HG03460 (cell line): ENCODE data around the gene MEGF11.

Source experiments
- ATAC-seq: cut with Tn5 transposase; IDR thresholded peaks from one replicate; pipeline ENCODE4 v1.9.1; 2021; ENCODE audit not compliant: unreplicated experiment

The MEGF11 gene

DNA sequence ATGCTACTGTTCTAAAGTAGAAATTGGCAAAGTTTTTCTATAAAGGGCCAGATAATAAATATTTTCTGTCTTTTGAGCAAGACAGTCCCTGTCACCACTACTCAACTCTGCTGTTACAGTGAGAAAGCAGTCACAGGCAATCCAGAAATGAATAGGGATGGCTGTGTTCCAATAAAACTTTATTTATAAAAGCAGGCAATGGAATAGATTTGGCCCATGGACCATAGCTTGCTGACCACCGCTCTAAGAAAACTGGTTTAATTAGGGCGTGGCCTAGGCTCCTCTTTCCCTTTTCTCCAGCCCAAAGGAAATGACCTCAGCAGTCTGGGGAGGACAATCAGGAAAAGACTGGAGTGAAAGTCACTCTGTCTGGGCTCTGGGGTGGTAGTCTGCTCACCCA is 183.8 kb downstream of the MEGF11 start:
- ATAC-seq, result no peak

GRCh38 chr15:66068801-66069200 is 184.7 kb downstream of the MEGF11 start:
- no peak for ATAC-seq

GRCh38 chr15:66067687-66068086 is 185.9 kb downstream of the MEGF11 start:
- ATAC-seq, result no peak

DNA sequence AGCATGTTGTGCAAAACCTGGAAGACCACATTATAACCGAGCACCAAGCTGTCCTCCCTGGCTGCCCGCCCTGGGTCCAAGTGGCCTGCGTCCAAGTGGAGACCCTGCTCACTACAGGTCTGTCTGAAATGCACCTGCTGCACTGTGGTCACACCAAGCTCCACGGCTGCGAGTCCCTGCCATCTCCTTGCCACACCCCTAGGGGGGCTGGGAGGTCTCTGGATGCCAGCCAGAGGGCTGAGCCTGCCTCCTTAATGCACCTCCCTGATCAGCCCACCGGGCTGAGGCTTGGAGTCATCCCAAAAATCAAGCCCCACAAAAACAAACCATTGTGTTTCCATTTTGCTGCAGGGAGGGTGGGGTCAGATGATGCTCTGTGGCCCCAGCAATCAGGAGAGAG is 187.1 kb downstream of the MEGF11 start:
- no peak for ATAC-seq

DNA sequence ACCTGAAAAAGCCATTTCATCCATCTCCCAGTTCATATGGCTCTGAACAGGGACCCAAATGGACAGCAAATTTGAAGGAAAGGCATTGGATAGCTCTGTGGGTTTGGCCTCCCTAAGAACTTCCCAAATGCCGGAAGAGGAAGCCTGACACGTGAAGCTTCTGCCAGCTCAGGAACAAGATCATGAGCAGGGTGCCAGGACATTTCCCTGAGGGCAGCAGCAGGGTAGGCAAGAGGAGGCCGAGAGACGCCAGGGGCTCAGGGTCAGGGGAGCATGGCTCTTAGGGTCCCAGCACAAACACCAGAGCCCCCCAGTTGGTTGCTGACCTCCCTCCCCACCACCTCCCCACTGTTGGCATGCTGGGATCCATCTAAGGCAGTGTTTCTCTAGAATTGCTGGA is 187.5 kb downstream of the MEGF11 start:
- ATAC-seq, result no peak

- ATAC-seq, result no peak
These were observed 188.2 kb downstream of the MEGF11 start for GRCh38 chr15:66065325-66065724.

- ATAC-seq, result no peak
These were observed 190.4 kb downstream of the MEGF11 start for GRCh38 chr15:66063147-66063546.

DNA sequence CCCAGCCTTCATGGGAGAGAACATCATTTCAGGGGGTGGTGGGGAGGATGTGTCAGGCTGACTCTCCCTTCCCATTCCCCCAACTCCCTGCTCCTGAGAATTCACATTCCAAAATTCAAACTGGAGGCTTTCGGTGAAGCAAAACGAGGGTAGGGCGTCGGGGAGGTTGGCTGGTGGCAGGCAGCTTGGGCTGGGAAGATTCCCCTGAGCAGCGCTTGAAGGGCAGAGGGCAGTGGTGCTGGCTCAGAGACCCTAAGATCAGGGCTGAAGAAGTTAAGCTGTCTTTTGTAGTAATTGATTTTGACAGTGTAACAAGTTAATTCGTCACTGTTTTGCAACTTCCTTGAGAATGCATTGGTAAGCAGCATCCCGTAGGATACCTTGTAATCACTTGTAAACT is 196.5 kb downstream of the MEGF11 start:
- no peak for ATAC-seq

GRCh38 chr15:66053991-66054390 is 199.6 kb downstream of the MEGF11 start:
- ATAC-seq, result no peak

GRCh38 chr15:66051833-66052232 is 201.7 kb downstream of the MEGF11 start:
- no peak for ATAC-seq

GRCh38 chr15:66050264-66050663 is 203.3 kb downstream of the MEGF11 start:
- no peak for ATAC-seq

DNA sequence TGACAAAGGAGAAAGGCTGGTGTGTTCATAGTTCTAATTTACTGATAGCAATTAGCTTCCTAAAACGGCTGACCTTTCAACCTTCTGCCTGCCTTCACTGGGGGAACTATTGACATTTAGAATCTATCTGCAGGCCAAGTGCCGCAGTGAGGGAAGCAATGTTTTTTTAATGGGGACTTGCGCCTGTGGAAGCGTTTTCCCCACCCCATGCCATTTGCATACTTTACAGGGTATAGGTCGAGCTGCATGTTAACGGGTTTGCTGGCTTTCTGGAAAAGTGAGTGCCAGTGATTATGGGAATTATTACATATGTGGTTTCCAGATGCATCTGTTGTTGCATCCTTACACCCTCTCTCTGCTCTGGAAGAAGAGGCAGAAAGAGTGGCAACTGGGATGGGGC is 204.2 kb downstream of the MEGF11 start:
- no peak for ATAC-seq

- no peak for ATAC-seq
These were observed 206.1 kb downstream of the MEGF11 start for GRCh38 chr15:66047321-66048024.

- ATAC-seq, result no peak
These were observed 206.8 kb downstream of the MEGF11 start for GRCh38 chr15:66046751-66047150.

GRCh38 chr15:66046326-66046725 is 207.2 kb downstream of the MEGF11 start:
- no peak for ATAC-seq

DNA sequence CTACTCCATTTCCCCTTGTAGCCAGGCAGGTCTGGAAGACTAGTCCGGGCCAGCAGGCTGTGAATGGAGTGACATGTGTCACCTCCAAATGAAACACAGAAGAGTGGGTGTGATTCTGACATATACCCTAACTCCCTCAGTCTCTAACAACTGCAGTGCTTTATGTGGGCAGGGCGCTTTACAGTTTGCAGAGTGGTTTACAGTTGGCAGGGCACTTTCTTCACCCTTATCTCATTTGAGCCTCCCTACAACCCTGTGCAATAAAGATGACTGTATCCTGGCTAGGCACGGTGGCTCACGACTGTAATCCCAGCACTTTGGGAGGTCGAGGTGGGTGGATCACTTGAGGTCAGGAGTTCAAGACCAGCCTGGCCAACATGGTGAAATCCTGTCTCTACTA is 208.0 kb downstream of the MEGF11 start:
- no peak for ATAC-seq

GRCh38 chr15:66044837-66045236 is 208.7 kb downstream of the MEGF11 start:
- no peak for ATAC-seq

DNA sequence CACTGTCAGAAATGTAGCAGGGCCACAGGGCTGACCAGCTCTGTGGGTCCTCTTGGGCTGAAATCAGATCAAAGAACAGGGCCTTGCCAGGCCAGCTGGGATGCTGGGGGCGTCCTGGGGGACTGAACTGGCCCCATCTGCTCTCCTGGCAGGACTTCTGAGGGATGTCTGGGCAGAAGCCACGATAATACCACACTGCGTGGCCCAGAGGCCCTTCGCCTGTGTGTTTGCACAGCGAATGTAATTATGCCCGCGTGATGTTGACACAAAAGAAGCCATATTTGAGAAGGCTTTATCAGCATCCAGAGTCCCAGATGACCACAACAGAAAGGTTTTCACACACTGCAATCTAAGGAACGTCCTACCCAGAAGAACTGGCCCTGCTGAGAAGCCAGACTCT is 210.3 kb downstream of the MEGF11 start:
- ATAC-seq, result no peak

- ATAC-seq, result no peak
These were observed 210.9 kb downstream of the MEGF11 start for GRCh38 chr15:66042624-66043023.

DNA sequence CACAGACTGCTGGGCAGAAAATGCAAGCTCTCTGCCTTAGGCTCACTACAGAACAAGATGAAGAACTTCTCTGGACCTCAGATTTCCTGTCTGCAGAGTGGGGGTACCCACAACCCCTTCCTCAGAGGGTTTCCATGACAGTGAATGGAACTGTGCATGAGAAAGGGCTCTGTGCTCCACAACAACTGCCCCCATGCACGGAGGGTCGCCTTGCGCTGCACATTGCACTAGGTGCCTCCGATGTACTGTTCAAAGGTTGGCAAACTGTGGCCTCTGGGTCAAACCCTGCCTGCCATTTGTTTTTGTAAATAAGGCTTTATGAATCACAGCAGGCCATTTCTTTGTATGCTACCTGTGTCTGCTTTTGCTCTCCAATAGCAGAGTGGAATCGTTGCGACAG is 212.3 kb downstream of the MEGF11 start:
- ATAC-seq, result no peak

GRCh38 chr15:66040211-66040892 is 213.2 kb downstream of the MEGF11 start:
- ATAC-seq, result no peak

DNA sequence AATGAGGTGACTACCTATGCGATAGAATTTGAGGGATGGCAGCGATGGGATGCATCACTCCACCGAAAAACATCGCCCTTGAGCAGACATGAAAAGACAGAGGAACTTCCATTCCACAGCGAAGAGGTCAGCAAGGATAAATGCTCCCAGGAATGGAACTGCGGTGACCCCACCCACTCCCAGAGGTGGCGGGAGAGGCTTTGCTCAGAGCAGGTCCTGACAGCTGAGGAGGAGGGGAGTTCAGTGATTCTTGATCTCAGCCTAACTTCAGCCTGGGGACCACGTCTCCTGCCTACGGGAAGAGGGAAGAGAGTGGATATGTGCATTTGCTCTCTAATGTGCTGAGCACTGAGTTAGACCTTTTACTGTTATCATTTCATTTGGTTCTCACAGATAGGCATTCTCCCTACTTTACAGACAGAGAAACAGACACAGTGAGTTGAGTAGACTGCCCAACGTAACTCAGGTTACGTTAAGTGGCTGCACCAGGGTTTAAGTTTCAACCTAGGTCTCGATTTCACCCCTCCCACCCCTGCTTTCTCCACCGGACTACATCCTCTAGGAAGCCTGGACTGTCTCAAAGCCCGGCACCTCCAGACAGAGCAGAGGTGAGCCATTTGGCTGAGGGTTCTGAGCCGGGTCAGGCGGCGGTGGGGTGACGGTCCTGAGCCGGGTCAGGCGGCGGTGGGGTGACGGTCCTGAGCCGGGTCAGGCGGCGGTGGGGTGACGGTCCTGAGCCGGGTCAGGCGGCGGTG is 214.3 kb downstream of the MEGF11 start:
- ATAC-seq, result no peak
